Forelimb muscle (tissue), 1 donor: ENCODE results near the gene CLEC20A. TPM values are rescaled to one million over a fixed set of nuclear protein-coding genes. Genes with fewer than 3 reads are reported as not detected.

Experiments
- DNase-seq: peaks from one replicate; pipeline ENCODE4 v3.0.0-alpha.2; 2013; ENCODE audit warnings: low read depth
- polyA plus RNA-seq: library from polyadenylated mRNA; unstranded; fragments of 120-200 nt; gene quantifications from one replicate; pipeline ENCODE4 v1.2.1, GENCODE V29; 2013; ENCODE audit not compliant: insufficient read length

The CLEC20A gene
- polyA plus RNA-seq, 1 donor, result not detected

- DNase-seq, result no peak
These were observed 3.5 kb upstream of the CLEC20A start for GRCh38 chr1:178500091-178500770.

DNA sequence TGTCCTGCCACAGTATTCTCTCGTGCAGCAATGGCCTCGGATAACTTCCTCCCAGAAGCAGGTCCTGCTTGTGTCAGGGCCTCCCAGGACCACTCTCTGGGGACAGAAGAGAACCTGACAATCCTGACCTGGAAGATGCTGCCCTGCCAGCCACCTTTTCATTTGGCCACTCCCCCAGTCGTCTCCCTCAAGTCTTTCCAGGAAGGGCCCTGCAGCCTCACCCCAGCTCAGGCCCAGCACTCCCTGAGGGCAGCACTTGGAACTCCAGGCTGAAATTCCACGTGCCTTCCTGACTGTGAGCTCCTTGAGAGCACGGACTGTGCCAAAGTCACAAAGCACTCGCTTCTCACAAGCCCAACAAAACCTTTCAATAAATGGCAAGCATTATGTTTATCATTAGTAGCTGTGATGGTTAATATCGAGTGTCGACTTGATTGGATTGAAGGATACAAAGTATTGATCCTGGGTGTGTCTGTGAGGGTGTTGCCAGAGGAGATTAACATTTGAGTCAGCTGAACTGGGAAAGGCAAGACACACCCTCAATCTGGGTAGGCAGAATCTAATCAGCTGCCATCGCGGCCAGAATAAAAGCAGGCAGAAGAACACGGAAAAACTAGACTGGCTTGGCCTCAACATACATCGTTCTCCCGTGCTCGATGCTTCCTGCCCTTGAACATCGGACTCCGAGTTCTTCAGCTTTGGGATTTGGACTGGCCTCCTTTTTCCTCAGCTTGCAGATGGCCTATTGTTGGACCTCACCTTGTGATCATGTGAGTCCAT lies 2.3 kb upstream of the CLEC20A start:
- DNase-seq, result no peak

DNA sequence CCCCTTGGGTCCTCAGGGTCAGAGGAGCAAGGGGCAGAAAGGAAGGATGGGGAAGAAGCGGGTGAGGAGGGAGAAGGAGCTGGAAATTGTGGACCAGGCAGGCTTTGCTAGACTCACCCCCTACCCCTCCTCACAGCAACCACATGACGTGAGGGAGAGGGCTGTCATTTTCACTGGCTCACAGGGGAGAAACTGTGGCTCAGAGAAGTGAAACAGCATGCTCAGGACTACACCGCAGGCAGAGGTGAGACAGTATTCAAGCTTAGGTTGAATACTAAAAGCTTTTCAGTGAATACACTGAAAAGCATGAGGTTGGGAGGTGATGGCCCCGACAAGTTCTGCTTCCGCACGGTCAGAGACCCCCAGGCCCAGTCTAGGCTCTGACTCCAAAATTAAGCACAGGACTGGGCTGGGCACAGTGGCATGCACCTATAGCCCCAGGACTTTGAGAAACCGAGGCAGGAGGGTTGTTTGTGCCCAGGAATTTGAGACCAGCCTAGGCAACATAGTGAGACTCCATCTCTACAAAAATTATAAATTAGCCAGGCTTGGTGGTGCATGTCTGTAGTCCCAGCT lies 1.2 kb upstream of the CLEC20A start:
- DNase-seq, result no peak

DNA sequence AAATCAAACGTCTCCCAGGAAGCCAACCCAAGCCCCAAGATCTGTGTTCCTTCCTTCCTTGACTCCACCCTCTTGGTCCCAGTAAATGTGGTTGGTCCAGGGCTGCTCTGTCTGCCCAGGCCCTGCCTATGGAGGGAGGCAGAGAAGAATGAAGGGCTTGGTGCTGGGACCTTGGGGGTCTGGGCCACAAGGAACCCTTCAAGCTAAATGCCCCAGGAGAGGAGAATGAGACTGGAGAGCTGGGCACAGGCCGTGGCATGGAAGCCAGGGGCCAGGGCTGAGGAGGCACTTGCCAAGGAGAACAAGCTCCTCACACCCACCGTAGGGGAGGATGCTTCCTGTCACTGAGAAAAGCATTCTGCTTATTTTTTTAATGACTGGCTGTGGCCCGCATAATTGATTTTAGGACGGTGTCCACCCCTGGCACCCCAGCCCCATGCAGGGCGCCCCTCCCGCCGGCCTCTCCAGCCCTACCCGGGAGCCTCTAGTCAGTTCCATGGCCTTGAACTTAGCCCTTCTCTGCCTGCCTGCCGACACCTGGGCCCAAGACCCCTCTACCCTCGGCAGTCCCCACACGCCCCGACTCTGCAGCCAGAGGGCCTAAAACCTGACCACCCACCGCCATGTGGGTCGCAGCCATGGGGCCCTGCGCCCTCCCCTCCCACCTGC lies 889 bp downstream of the CLEC20A start:
- DNase-seq, result no peak

DNA sequence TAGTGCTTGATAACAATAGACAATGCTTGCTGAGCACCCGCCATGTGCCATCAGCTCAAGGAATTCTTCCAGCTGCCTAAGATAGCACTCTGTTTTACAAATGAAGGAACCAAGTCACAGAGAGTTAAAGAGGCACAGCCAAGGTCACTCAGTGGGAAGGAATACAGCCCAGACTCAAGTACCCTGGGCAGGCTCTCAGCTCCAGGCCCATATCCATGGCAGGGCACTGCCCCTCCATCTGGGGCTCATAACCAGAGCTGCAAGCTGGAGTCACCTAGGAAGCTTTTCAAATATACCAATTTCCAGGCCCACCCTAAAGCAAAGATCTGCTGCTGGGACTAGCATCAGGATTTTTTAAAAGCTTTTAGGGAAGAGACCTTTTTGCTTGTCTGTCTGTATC lies 1.6 kb downstream of the CLEC20A start:
- DNase-seq, result no peak

- DNase-seq, result no peak
These were observed 2.2 kb downstream of the CLEC20A start for GRCh38 chr1:178494569-178494971.

DNA sequence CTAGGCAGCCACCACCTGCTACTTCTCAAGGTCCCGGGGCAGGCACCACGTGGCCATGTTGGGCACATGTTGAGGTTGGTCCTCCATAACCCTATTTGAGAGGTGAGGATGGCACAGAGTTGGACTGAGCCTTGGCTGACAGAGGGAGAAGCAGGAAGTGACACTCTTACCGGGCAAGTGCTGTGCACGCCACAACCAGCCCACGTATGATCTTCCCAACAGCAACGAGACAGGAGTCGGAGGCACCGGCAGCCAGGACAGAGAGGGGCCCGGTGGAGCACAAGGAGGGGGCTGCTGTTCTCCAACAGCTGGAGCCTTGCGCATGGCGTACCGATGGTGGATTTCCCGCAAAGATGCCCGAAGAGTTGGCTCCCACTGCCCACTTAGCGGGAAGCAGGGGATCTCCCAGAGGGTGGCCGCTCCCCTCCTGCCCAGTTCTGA lies 3.4 kb downstream of the CLEC20A start:
- DNase-seq, result no peak

DNA sequence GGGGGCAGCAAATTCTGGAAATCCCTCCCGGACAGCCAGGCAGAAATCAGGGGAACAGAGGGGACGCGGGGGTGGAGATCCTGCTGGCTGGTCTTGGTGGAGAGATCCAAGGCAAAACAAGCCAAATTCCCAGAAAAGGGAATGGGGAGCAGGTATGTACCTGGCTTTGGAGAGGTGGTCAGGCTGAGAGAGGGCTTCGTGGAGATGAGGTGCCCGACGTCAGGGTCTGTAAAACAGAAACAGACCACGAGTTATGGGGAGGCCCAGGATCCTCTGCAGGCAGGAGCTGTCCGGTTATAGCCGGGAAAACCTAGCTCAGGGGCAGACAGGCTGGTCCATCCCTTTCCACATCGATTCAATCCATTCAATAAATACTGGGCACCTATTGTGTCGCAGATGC lies 4.4 kb downstream of the CLEC20A start:
- no peak for DNase-seq

- no peak for DNase-seq
These were observed 5.0 kb downstream of the CLEC20A start for GRCh38 chr1:178491721-178492120.

DNA sequence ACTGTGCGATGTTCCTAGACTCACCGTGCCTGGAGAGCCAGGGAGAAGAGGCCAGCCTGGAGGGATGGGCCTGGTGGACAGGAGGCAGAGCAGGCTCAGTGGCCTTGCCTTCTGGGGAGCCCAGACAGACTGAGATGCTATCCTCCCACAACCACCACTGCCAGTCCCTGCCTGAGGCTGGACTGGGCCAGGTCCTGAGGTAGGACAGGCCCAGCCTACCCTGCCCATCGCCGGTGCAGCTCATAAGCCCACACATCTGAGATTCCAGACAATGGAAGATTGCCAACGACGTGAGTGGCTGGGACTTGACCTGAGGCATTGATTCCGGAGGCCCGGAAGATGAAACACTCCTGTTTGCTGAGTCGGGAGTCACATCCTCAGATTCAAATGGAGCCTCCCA lies 5.8 kb downstream of the CLEC20A start:
- DNase-seq, result no peak

- no peak for DNase-seq
These were observed 6.6 kb downstream of the CLEC20A start for GRCh38 chr1:178490136-178490535.

GRCh38 chr1:178489399-178489798 lies 7.4 kb downstream of the CLEC20A start:
- DNase-seq, result no peak

DNA sequence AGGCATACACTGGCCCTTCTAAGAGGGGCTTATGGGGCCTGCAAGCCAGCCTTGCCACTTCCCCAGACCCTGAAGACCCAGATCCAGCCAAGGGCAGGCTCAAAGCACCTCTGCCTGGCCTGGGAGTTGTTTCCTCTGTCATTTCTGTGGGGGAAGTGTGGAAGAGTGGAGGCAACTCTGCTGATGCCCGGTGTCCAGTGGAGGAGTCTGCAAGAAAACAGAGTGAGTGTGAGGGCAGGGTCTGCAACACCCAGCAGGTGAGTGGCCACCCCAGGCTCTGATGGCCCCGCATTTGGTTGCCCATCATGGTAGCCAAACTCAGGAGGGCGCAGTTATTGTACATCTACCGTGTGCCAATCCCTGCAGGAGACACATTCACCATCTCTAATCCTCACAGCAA lies 8.4 kb downstream of the CLEC20A start:
- no peak for DNase-seq

DNA sequence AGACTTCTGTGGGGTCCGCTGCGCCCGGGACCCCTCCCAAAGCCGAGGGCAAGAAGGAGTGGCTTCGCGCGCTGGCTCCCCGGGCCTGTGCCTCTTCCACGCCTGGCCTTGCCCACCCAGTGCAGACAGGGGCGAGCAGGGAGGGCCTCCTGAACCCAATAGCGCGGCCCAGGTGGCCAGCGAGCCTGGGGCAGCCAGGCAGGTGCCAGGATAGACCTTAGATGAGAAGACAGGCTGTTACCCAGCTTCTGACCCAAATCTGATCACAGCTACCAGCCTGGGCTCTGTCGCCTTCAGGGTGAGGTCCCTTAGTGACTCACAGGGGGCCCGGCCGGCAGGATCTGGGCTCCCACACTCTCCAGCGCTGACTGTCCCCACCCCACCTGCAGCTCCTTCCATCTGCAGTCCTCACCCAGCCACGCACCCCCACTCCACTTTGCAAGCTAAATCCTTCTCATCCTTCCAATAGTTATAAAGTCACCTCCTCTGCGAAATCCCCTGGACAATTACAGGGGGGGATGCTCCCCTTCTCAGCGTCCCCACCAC lies 9.6 kb downstream of the CLEC20A start:
- DNase-seq, result no peak

- DNase-seq, result no peak
These were observed 10.4 kb downstream of the CLEC20A start for GRCh38 chr1:178486100-178487069.

- no peak for DNase-seq
These were observed 11.2 kb downstream of the CLEC20A start for GRCh38 chr1:178485541-178485981.

DNA sequence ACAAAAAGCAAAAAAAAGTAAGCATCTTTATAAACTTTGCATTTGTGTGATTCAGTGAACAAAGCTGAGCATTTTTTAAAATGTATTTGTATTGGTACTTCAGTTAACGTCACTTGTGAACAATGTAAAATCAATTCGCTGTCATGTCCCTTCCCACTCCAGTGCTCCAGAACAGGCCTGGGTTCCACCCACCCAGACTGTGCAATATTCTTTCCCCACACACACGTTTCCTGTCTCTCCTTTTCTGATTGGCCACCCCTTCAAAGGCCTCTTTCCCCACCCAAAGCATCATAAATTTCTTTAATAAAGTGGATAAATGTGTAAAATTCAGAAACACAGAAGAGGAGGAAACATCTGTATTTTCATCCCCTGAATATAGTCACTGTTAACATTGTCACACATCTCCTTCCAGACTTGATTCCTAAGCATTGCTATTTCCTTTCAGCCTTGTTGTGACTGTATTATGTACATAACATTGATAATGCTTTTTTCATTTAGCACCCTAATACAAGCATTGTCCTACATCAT lies 12.0 kb downstream of the CLEC20A start:
- no peak for DNase-seq

DNA sequence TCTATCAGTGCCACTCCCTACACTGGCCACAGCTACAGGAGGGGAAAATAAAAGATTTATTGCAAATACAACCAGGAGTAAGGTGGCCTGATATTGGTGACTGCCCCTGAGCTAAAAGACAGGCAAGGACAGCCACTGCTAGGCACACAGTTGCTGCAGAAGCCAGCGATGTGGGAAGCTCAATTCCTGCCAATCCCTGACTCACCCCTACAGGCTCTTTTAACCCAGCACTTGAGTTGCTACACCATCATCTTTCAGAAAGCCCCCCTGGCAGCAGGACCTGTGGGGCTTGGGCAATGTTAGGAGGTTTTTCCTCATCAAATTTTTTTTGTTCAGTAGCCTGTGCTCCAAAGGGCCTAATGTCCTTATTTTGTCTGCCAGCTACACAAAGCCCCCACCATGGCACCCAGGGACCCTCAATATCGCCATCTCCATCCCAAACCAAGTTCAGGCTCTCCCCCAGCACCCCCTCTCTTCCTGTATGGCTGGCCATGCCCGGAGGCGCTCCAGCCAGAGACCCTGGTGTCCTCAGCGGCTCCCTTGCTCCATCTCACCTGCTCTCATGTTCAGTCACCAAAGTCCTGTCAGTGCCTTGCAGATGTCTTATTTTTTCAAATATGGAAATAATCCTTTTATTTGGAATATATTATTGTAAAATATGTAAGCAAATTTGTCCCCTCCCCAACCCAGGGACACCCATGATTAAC lies 13.4 kb downstream of the CLEC20A start:
- DNase-seq, result no peak

DNA sequence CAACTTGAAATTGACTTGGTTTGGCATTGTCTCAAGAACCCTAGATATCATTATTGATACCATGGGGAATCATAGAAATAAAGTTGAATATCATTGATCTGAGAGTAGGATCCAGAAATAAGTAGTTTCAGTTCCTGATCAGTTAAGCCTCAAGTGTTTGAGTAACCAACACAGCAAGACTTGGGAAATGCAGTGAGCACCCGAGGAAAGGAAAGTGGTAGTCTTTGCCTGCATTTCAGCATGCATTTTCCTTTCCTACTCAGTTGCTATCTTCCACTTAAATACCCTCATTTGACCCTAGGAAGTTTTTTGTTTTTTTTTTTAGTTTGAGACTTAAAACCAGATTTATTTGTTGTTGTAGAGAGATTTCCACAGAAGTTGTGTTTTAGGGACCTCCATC lies 18.9 kb downstream of the CLEC20A start:
- DNase-seq, result no peak

- DNase-seq, result no peak
These were observed 19.4 kb downstream of the CLEC20A start for GRCh38 chr1:178477373-178477772.
